HCT116 (cell line): Measurements from ENCODE around the gene SLC39A5. TPM values are rescaled to one million over a fixed set of nuclear protein-coding genes. Genes with fewer than 3 reads are reported as not detected.

Experiments used
- ATAC-seq: fragments of 200-7000 bp; cut with Tn5 transposase; 2 replicates; pipeline ENCODE4 v1.9.1; 2020; ENCODE audit warnings: mild to moderate bottlenecking, moderate library complexity
- BruUV-seq: library from RNA; stranded (reverse); fragments of 400-500 nt; replicated peaks from 2 replicates; lab custom pipeline; 2021; lab: Mats Ljungman, UMichigan
- CTCF ChIA-PET: fragments of 300-600 bp; sonication (Branson Sonifier 250); formaldehyde crosslinking; loops from one replicate; lab custom pipeline; 2021; ENCODE audit warnings: antibody characterized with exemption; lab: Charles Lee
- POLR2A ChIA-PET: fragments of 300-600, 350-600 bp; sonication (Branson Sonifier 250); formaldehyde crosslinking; loops from one replicate; lab custom pipeline; 2021; ENCODE audit warnings: antibody characterized with exemption; lab: Charles Lee
- RAD21 ChIA-PET, 2 experiments: fragments of 300-600 bp; sonication (Branson Sonifier 250); formaldehyde crosslinking; loops; one replicate each; lab custom pipeline; 2023; ENCODE audit warnings: low total read pairs in 2 of 2; ENCODE audit not compliant: uncharacterized antibody in 2 of 2, unreplicated experiment in 2 of 2, low non-redundant PET in 1 of 2; lab: Charles Lee
- DNase-seq: peaks from one replicate; pipeline ENCODE4 v3.0.0-alpha.2; 2010; ENCODE audit warnings: low read depth, low spot score
- H2AFZ ChIP-seq: fragments of 200-600 bp; shearing (Covaris generic), sonication (generic); 2 replicates; pipeline ENCODE4 v1.6.1; 2017; ENCODE audit warnings: low read depth, mixed run types, mixed read lengths, antibody characterized with exemption, low read length; ENCODE audit not compliant: poor library complexity, severe bottlenecking
- H3K27ac ChIP-seq: 2 replicates; pipeline ENCODE4 v1.5.1; 2012; ENCODE audit warnings: low read depth, low read length
- H3K27me3 ChIP-seq: fragments of 200-600 bp; sonication (generic); 2 replicates; pipeline ENCODE4 v1.6.1; 2016; ENCODE audit warnings: mixed run types, low read length, mixed read lengths; ENCODE audit not compliant: insufficient read depth
- H3K36me3 ChIP-seq, 2 experiments: fragments of 200-500 bp in 1 of 2; fragments of 200-600 bp in 1 of 2; sonication (Bioruptor generic) in 1 of 2; sonication (generic) in 1 of 2; 2 replicates each; pipeline versions ENCODE4 v1.5.1 to v1.6.1; 2014 to 2016; ENCODE audit warnings: low read length in 2 of 2, inconsistent platforms in 1 of 2, mixed read lengths in 1 of 2, mixed run types in 1 of 2; ENCODE audit not compliant: insufficient read depth in 2 of 2, control insufficient read depth in 1 of 2
- H3K4me1 ChIP-seq, 2 experiments: fragments of 200-600 bp in 1 of 2; sonication (generic) in 1 of 2; 2 replicates each; pipeline versions ENCODE4 v1.5.1 to v1.6.1; 2012 to 2017; ENCODE audit warnings: low read length in 2 of 2, inconsistent platforms in 1 of 2, mild to moderate bottlenecking in 1 of 2, mixed read lengths in 1 of 2, mixed run types in 1 of 2, moderate library complexity in 1 of 2; ENCODE audit not compliant: insufficient read depth in 2 of 2, control insufficient read depth in 1 of 2
- H3K4me2 ChIP-seq: fragments of 200-600 bp; sonication (generic); 2 replicates; pipeline ENCODE4 v1.6.1; 2017; ENCODE audit warnings: mixed run types, low read length, mixed read lengths
- H3K4me3 ChIP-seq, 2 experiments: fragments of 200-600 bp in 1 of 2; sonication (generic) in 1 of 2; replicated peaks in 1 of 2; 2 replicates each; pipeline ENCODE4 v1.5.1; 2011 to 2016; ENCODE audit warnings: low read length in 2 of 2, control low read depth in 1 of 2, low read depth in 1 of 2, mild to moderate bottlenecking in 1 of 2, mixed read lengths in 1 of 2, mixed run types in 1 of 2
- H3K79me2 ChIP-seq: fragments of 200-600 bp; sonication (generic); 2 replicates; pipeline ENCODE4 v1.6.1; 2017; ENCODE audit warnings: mild to moderate bottlenecking, mixed run types, low read length, moderate library complexity, mixed read lengths; ENCODE audit not compliant: insufficient read depth
- H3K9ac ChIP-seq: fragments of 200-600 bp; sonication (generic); 2 replicates; pipeline ENCODE4 v1.6.1; 2016; ENCODE audit warnings: low read length, mixed read lengths
- H3K9me2 ChIP-seq: fragments of 200-600 bp; sonication (generic), shearing (Covaris generic); 2 replicates; pipeline ENCODE4 v1.6.1; 2017; ENCODE audit warnings: mixed run types, mild to moderate bottlenecking, moderate library complexity; ENCODE audit not compliant: insufficient read depth
- H3K9me3 ChIP-seq, 2 experiments: fragments of 200-500 bp in 1 of 2; fragments of 200-600 bp in 1 of 2; sonication (Bioruptor generic) in 1 of 2; sonication (generic) in 1 of 2; 2 replicates each; pipeline ENCODE4 v1.6.1; 2014 to 2017; ENCODE audit warnings: low read length in 2 of 2, mixed read lengths in 2 of 2, inconsistent platforms in 1 of 2, low read depth in 1 of 2, mild to moderate bottlenecking in 1 of 2, mixed run types in 1 of 2, moderate library complexity in 1 of 2; ENCODE audit not compliant: control insufficient read depth in 1 of 2, insufficient read depth in 1 of 2
- H4K20me1 ChIP-seq: fragments of 200-600 bp; sonication (generic), shearing (Covaris generic); 2 replicates; pipeline ENCODE4 v1.6.1; 2017; ENCODE audit warnings: mixed run types, mild to moderate bottlenecking, moderate library complexity; ENCODE audit not compliant: insufficient read depth
- ATF3 ChIP-seq: IDR thresholded peaks from 2 replicates; pipeline ENCODE4 v1.6.1; 2012
- CBX3 ChIP-seq: IDR thresholded peaks from 2 replicates; pipeline ENCODE4 v1.6.1; 2012; ENCODE audit warnings: low read depth
- CEBPB ChIP-seq: IDR thresholded peaks from 2 replicates; pipeline ENCODE4 v1.6.1; 2012; ENCODE audit warnings: low read depth
- CTCF ChIP-seq, 3 experiments: fragments of 200-600 bp in 1 of 3; sonication (generic) in 1 of 3; IDR thresholded peaks in 2 of 3; conservative IDR thresholded peaks in 1 of 3; 2 replicates each; pipeline ENCODE4 v1.5.1; 2012 to 2017; ENCODE audit warnings: low read depth in 2 of 3, low read length in 2 of 3, antibody characterized with exemption in 1 of 3, borderline replicate concordance in 1 of 3, control low read depth in 1 of 3, mild to moderate bottlenecking in 1 of 3, mixed read lengths in 1 of 3, mixed run types in 1 of 3, moderate library complexity in 1 of 3; ENCODE audit not compliant: insufficient read depth in 1 of 3
- EGR1 ChIP-seq: IDR thresholded peaks from 2 replicates; pipeline ENCODE4 v1.6.1; 2012; ENCODE audit warnings: low read depth
- ELF1 ChIP-seq: IDR thresholded peaks from 2 replicates; pipeline ENCODE4 v1.6.1; 2012; ENCODE audit warnings: low read depth, borderline replicate concordance
- EZH2 ChIP-seq: fragments of 200-600 bp; sonication (generic); IDR thresholded peaks from 2 replicates; pipeline ENCODE4 v1.6.1; 2017; ENCODE audit warnings: antibody characterized with exemption, mixed run types
- FOSL1 ChIP-seq: IDR thresholded peaks from 2 replicates; pipeline ENCODE4 v1.6.1; 2012; ENCODE audit warnings: low read depth
- JUND ChIP-seq: IDR thresholded peaks from 2 replicates; pipeline ENCODE4 v1.6.1; 2012
- POLR2AphosphoS5 ChIP-seq: IDR thresholded peaks from 2 replicates; pipeline ENCODE4 v1.6.1; 2011; ENCODE audit warnings: mild to moderate bottlenecking, low read depth, low read length, moderate library complexity
- RAD21 ChIP-seq: IDR thresholded peaks from 2 replicates; pipeline ENCODE4 v1.6.1; 2012; ENCODE audit warnings: low read depth, mild to moderate bottlenecking
- REST ChIP-seq: IDR thresholded peaks from 2 replicates; pipeline ENCODE4 v1.6.1; 2012; ENCODE audit warnings: low read depth
- SIN3A ChIP-seq: IDR thresholded peaks from 2 replicates; pipeline ENCODE4 v1.6.1; 2012; ENCODE audit warnings: low read depth
- TCF7L2 ChIP-seq: IDR thresholded peaks from 2 replicates; pipeline ENCODE4 v1.7.0; 2011; ENCODE audit warnings: borderline replicate concordance, inconsistent platforms; ENCODE audit not compliant: insufficient read depth, insufficient read length; ENCODE audit errors: extremely low read depth
- YY1 ChIP-seq: IDR thresholded peaks from 2 replicates; pipeline ENCODE4 v1.6.1; 2011; ENCODE audit warnings: low read length, low read depth, moderate library complexity, mild to moderate bottlenecking; ENCODE audit not compliant: insufficient replicate concordance; ENCODE audit errors: extremely low read depth
- ZBTB33 ChIP-seq: IDR thresholded peaks from 2 replicates; pipeline ENCODE4 v1.6.1; 2011; ENCODE audit warnings: mild to moderate bottlenecking, low read length, moderate library complexity; ENCODE audit not compliant: insufficient replicate concordance; ENCODE audit errors: extremely low read depth
- ZFX ChIP-seq: fragments of 450-650 bp; IDR thresholded peaks from 2 replicates; pipeline ENCODE4 v1.6.1; 2017
- ZNF274 ChIP-seq: fragments of 200-500 bp; sonication (Bioruptor generic); IDR thresholded peaks from 2 replicates; pipeline ENCODE4 v1.6.1; 2014; ENCODE audit warnings: mild to moderate bottlenecking, low read depth, low read length, inconsistent platforms
- intact Hi-C: fragments of 100-400 bp; cut with micrococcal nuclease; formaldehyde crosslinking; loops from 2 replicates; pipeline ENCODE4 v1.10.0; 2022
- total RNA-seq: library from RNA; stranded (reverse); gene quantifications from one replicate; pipeline ENCODE4 v1.2.1, GENCODE V29; 2021; ENCODE audit not compliant: unreplicated experiment

The SLC39A5 gene
- total RNA-seq, 1 experiment from 2014 or later, result 0.66 TPM

- ChIA-PET POLR2A (interaction anchor here (0.9 to 2.1 kb wide), 5 partner anchors 8 to 370 kb away, joined by 3 to 7 read pairs (median 4); partner anchors contain the start of genes ANKRD52 and RNF41), RAD21 (no interaction called here), CTCF (interaction anchor here (0.6 to 1.9 kb wide), 5 partner anchors 8 to 77 kb away, joined by 3 to 11 read pairs (median 4); partner anchors contain the start of genes ANKRD52 and CNPY2)
- ATAC-seq (peak; percentile 91), DNase-seq (peak; percentile 78)
- peaks cover 5 to 31% of the 10 kb centered on the region in 2 experiments for H3K4me1 ChIP-seq
- peak within 1 kb of the TSS; percentile 65 to 75 for H3K4me3 ChIP-seq
- H3K9me2 ChIP-seq, result no peaks in the 10 kb centered on the region
- H2AFZ ChIP-seq, result peak within 1 kb of the TSS; percentile 81
- peak within 1 kb of the TSS; percentile 71 for H3K27ac ChIP-seq
- no peaks in the 10 kb centered on the region for H4K20me1 ChIP-seq
- H3K4me2 ChIP-seq, result peak within 1 kb of the TSS; percentile 95
- no peaks in the 10 kb centered on the region for H3K79me2 ChIP-seq
- intact Hi-C loops, result loop anchor here (2.0 kb wide), 1 partner anchor 148 kb away; the partner anchor contains the start of gene ZC3H10
- peak within 1 kb of the TSS; percentile 78 for H3K9ac ChIP-seq
- no peaks in the 10 kb centered on the region for H3K27me3 ChIP-seq
- H3K9me3 ChIP-seq, result no peaks in the 10 kb centered on the region
- peaks cover 0 to 21% of the 10 kb centered on the region in 2 experiments; a peak in 2 of 4 replicates for H3K36me3 ChIP-seq
- BruUV-seq, result no TSS peak
- no peak for TF ChIP-seq ELF1
- no peak for TF ChIP-seq ATF3
- no peak for TF ChIP-seq JUND
- TF ChIP-seq RAD21, result peak; percentile 49
- TF ChIP-seq POLR2AphosphoS5, result peak; percentile 84
- TF ChIP-seq YY1, result peak; percentile 13
- no peak for TF ChIP-seq FOSL1
- TF ChIP-seq EZH2, result no peak
- no peak for TF ChIP-seq REST
- TF ChIP-seq EGR1, result no peak
- peak; percentile 67; the same call in 1 of the 2 replicates for TF ChIP-seq SIN3A
- TF ChIP-seq CBX3, result peak; percentile 77; the same call in 1 of the 2 replicates
- TF ChIP-seq ZBTB33, result no peak
- TF ChIP-seq TCF7L2, result peak; percentile 19
- peak; percentile 45 to 72 (median 54) for TF ChIP-seq CTCF (IDR thresholded peaks at IDR 0.05 in 2 of 3, conservative IDR thresholded peaks at IDR 0.05 in 1 of 3; ENCODE audit: borderline replicate concordance in 1 of 3, insufficient read depth in 1 of 3, low read depth in 2 of 3, low read length in 2 of 3)
- TF ChIP-seq ZNF274, result no peak
- peak; percentile 59; the same call in 1 of the 2 replicates for TF ChIP-seq ZFX
- no peak for TF ChIP-seq CEBPB
Measured at GRCh38 chr12:56266693-56267442, 37.0 kb downstream of the SLC39A5 start, which contains the start of gene COQ10A. Gene COQ10A (plus strand): TSS chr12:56266942. CDS start chr12:56267119, 177 bp downstream.
